ENCODE data around the gene ARL2. TPM values are rescaled to one million over a fixed set of nuclear protein-coding genes. Genes with fewer than 3 reads are reported as not detected.

Gene ARL2
- polyA plus RNA-seq, 1 of the 3 experiments (the other 2 are of a cell fraction), result 252 TPM

DNA sequence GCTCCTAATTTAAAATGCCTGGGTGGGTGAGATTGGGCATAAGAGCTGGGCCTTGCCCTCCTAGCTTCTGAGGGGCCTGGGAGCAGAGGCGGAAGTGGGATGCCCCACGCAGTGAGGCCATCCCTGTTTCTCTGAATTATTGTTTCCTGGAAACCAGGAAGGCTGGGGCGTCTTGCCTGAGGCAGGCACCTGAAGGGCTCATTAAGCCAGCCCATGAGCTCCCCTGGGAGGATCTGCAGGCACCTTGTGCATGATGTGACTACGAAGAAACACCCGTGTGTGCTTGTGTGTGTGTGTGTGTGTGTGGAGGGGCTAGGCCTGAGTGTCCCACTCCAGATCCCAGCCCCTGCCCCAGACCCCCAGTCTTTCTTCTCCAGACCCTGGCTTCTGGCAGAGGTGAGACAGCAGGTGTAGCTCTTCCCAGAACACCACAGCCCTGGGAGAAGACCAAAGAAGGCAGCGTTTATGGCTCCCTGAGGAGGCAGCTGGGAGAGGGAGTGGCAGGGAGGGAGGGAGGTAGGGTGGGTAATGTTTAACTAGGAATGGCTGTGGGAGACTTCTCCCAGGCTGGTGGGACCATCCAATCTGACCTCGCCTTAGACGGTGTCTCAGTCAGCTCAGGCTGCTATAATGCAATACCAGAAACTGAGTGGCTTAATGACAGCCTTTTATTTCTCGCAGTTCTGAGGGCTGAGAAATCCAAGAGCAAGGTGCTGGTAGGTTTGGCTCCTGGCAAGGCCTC lies 15.1 kb upstream of the ARL2 start:
- no peaks in the 10 kb centered on the region for H4K20me1 ChIP-seq (ENCODE audit: insufficient read depth)
- ChIA-PET POLR2A (no interaction called here), CTCF (interaction anchor here (0.7 to 2.3 kb wide), 7 partner anchors 14 to 113 kb away, joined by 3 to 12 read pairs (median 3); partner anchors contain the start of genes ARL2, SAC3D1 and TM7SF2)
- 66% methylated on average over 5 of the region's 9 CpGs for WGBS (ENCODE audit: low lambda C conversion rate)
- H3K4me2 ChIP-seq, result no peak overlapping the region
- no peak for DNase-seq
- no peak overlapping the region for H3K27ac ChIP-seq (ENCODE audit: low read depth in 2 of 2, low read length in 1 of 2)
- no peaks in the 10 kb centered on the region for H3K36me3 ChIP-seq (replicated peaks in 1 of 2; ENCODE audit: control insufficient read depth in 1 of 2, insufficient read depth in 2 of 2, low read length in 1 of 2)
- no peak overlapping the region for H2AFZ ChIP-seq (ENCODE audit: low read depth)
- no peaks in the 10 kb centered on the region for H3K9me2 ChIP-seq
- no peak overlapping the region for H3K4me3 ChIP-seq (ENCODE audit: low read depth in 2 of 2, low read length in 1 of 2)
- no peaks in the 10 kb centered on the region for H3K9me3 ChIP-seq
- TF ChIP-seq, protein P1, sequence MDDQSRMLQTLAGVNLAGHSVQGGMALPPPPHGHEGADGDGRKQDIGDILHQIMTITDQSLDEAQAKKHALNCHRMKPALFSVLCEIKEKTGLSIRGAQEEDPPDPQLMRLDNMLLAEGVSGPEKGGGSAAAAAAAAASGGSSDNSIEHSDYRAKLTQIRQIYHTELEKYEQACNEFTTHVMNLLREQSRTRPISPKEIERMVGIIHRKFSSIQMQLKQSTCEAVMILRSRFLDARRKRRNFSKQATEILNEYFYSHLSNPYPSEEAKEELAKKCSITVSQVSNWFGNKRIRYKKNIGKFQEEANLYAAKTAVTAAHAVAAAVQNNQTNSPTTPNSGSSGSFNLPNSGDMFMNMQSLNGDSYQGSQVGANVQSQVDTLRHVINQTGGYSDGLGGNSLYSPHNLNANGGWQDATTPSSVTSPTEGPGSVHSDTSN (IDR thresholded peaks at IDR 0.05), result no peak
- TF ChIP-seq POLR2AphosphoS5 (IDR thresholded peaks at IDR 0.05; ENCODE audit: low read depth, low read length) (no peak), TEAD4 (IDR thresholded peaks at IDR 0.05; ENCODE audit: borderline replicate concordance, insufficient read depth) (no peak)
- H3K79me2 ChIP-seq (ENCODE audit: insufficient read depth), result no peaks in the 10 kb centered on the region
- no peaks in the 10 kb centered on the region for H3K27me3 ChIP-seq (ENCODE audit: insufficient read depth)
- H3F3A ChIP-seq (replicated peaks; ENCODE audit: insufficient read depth), result no peaks in the 10 kb centered on the region
- H3K9ac ChIP-seq, result no peak overlapping the region
- no peaks in the 10 kb centered on the region; a peak in 1 of 4 replicates for H3K4me1 ChIP-seq (ENCODE audit: control insufficient read depth in 1 of 2, insufficient read depth in 2 of 2, low read depth in 1 of 2, low read length in 1 of 2)

GRCh38 chr11:64999478-64999877 lies 14.5 kb upstream of the ARL2 start:
- Histone ChIP-seq H3K9me2 (no peaks in the 10 kb centered on the region), H3K27me3 (ENCODE audit: insufficient read depth) (no peaks in the 10 kb centered on the region), H3K9ac (no peak overlapping the region), H3K36me3 (replicated peaks in 1 of 2; ENCODE audit: control insufficient read depth in 1 of 2, insufficient read depth in 2 of 2, low read length in 1 of 2) (no peaks in the 10 kb centered on the region), H4K20me1 (ENCODE audit: insufficient read depth) (no peaks in the 10 kb centered on the region), H3K4me2 (no peak overlapping the region), H3K4me1 (ENCODE audit: control insufficient read depth in 1 of 2, insufficient read depth in 2 of 2, low read depth in 1 of 2, low read length in 1 of 2) (no peaks in the 10 kb centered on the region; a peak in 1 of 4 replicates), H3K79me2 (ENCODE audit: insufficient read depth) (no peaks in the 10 kb centered on the region), H3F3A (replicated peaks; ENCODE audit: insufficient read depth) (no peaks in the 10 kb centered on the region), H3K4me3 (ENCODE audit: low read depth in 2 of 2, low read length in 1 of 2) (no peak overlapping the region), H3K27ac (ENCODE audit: low read depth in 2 of 2, low read length in 1 of 2) (no peak overlapping the region), H3K9me3 (no peaks in the 10 kb centered on the region), H2AFZ (ENCODE audit: low read depth) (no peak overlapping the region)
- ChIA-PET POLR2A (no interaction called here), CTCF (interaction anchor here (1.2 to 2.3 kb wide), 3 partner anchors 15 to 111 kb away, joined by 3 to 12 read pairs (median 4); partner anchors contain the start of gene ARL2)
- WGBS (ENCODE audit: low lambda C conversion rate), result 50% methylated on average over 1 of the region's 1 CpG
- TF ChIP-seq, protein P2, sequence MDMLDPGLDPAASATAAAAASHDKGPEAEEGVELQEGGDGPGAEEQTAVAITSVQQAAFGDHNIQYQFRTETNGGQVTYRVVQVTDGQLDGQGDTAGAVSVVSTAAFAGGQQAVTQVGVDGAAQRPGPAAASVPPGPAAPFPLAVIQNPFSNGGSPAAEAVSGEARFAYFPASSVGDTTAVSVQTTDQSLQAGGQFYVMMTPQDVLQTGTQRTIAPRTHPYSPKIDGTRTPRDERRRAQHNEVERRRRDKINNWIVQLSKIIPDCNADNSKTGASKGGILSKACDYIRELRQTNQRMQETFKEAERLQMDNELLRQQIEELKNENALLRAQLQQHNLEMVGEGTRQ (IDR thresholded peaks at IDR 0.05; ENCODE audit: borderline replicate concordance, low read depth, low read length), result no peak
- TF ChIP-seq TCF12 (IDR thresholded peaks at IDR 0.05) (no peak), SIN3A (IDR thresholded peaks at IDR 0.05; ENCODE audit: borderline replicate concordance, low read depth, low read length) (no peak), RXRA (IDR thresholded peaks at IDR 0.05; ENCODE audit: borderline replicate concordance, low read depth) (no peak), CTCF (IDR thresholded peaks at IDR 0.05) (no peak), RCOR1 (IDR thresholded peaks at IDR 0.05; ENCODE audit: low read length) (no peak), NRF1 (IDR thresholded peaks at IDR 0.05; ENCODE audit: low read depth, low read length) (no peak), RFX5 (IDR thresholded peaks at IDR 0.05; ENCODE audit: low read length) (no peak)
- TF ChIP-seq, protein P3, sequence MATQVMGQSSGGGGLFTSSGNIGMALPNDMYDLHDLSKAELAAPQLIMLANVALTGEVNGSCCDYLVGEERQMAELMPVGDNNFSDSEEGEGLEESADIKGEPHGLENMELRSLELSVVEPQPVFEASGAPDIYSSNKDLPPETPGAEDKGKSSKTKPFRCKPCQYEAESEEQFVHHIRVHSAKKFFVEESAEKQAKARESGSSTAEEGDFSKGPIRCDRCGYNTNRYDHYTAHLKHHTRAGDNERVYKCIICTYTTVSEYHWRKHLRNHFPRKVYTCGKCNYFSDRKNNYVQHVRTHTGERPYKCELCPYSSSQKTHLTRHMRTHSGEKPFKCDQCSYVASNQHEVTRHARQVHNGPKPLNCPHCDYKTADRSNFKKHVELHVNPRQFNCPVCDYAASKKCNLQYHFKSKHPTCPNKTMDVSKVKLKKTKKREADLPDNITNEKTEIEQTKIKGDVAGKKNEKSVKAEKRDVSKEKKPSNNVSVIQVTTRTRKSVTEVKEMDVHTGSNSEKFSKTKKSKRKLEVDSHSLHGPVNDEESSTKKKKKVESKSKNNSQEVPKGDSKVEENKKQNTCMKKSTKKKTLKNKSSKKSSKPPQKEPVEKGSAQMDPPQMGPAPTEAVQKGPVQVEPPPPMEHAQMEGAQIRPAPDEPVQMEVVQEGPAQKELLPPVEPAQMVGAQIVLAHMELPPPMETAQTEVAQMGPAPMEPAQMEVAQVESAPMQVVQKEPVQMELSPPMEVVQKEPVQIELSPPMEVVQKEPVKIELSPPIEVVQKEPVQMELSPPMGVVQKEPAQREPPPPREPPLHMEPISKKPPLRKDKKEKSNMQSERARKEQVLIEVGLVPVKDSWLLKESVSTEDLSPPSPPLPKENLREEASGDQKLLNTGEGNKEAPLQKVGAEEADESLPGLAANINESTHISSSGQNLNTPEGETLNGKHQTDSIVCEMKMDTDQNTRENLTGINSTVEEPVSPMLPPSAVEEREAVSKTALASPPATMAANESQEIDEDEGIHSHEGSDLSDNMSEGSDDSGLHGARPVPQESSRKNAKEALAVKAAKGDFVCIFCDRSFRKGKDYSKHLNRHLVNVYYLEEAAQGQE (IDR thresholded peaks at IDR 0.05; ENCODE audit: low read depth, low read length), result no peak
- TF ChIP-seq, protein P4, sequence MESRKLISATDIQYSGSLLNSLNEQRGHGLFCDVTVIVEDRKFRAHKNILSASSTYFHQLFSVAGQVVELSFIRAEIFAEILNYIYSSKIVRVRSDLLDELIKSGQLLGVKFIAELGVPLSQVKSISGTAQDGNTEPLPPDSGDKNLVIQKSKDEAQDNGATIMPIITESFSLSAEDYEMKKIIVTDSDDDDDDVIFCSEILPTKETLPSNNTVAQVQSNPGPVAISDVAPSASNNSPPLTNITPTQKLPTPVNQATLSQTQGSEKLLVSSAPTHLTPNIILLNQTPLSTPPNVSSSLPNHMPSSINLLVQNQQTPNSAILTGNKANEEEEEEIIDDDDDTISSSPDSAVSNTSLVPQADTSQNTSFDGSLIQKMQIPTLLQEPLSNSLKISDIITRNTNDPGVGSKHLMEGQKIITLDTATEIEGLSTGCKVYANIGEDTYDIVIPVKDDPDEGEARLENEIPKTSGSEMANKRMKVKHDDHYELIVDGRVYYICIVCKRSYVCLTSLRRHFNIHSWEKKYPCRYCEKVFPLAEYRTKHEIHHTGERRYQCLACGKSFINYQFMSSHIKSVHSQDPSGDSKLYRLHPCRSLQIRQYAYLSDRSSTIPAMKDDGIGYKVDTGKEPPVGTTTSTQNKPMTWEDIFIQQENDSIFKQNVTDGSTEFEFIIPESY (IDR thresholded peaks at IDR 0.05; ENCODE audit: borderline replicate concordance, low read depth), result no peak
- no peak for DNase-seq
